Retinal pigment epithelial cell (primary cell): ENCODE data around the gene MAPKAP1.

Experiments used
- DNase-seq: peaks from one replicate; pipeline ENCODE4 v3.0.0-alpha.2; 2010; ENCODE audit warnings: low read depth
- H3K4me3 ChIP-seq: 2 replicates; pipeline ENCODE4 v1.5.1; 2011; ENCODE audit warnings: mild to moderate bottlenecking, low read length, control low read depth, moderate library complexity
- CTCF ChIP-seq: conservative IDR thresholded peaks from 2 replicates; pipeline ENCODE4 v1.5.1; 2011; ENCODE audit warnings: low read depth, low read length, control low read depth, inconsistent platforms

Gene MAPKAP1

GRCh38 chr9:125749951-125750626 is 43.1 kb upstream of the MAPKAP1 start:
- no peak for TF ChIP-seq CTCF
- DNase-seq = no peak
- H3K4me3 ChIP-seq = peak overlapping the region; percentile 87

- H3K4me3 ChIP-seq = peak overlapping the region; percentile 87
Measured at GRCh38 chr9:125749287-125749935, 42.4 kb upstream of the MAPKAP1 start.

GRCh38 chr9:125748446-125749099 is 41.6 kb upstream of the MAPKAP1 start:
- DNase-seq = no peak
- TF ChIP-seq CTCF = no peak
- peak overlapping the region; percentile 87 for H3K4me3 ChIP-seq

More at GRCh38 chr9:125749287-125749935, 42.4 kb upstream of the MAPKAP1 start:
- no peak for TF ChIP-seq CTCF
- DNase-seq = no peak

- no peak for DNase-seq
Measured at GRCh38 chr9:125747765-125748445, 40.9 kb upstream of the MAPKAP1 start.

GRCh38 chr9:125747053-125747764 is 40.2 kb upstream of the MAPKAP1 start, which contains the start of gene PBX3:
Gene PBX3 (plus strand): TSS chr9:125747373.
- H3K4me3 ChIP-seq = peak within 1 kb of the TSS; percentile 87
- TF ChIP-seq CTCF = no peak
- no peak for DNase-seq

More at GRCh38 chr9:125747765-125748445, 40.9 kb upstream of the MAPKAP1 start:
- H3K4me3 ChIP-seq = peak overlapping the region; percentile 87
- TF ChIP-seq CTCF = no peak

- TF ChIP-seq CTCF = no peak
- no peak for DNase-seq
- H3K4me3 ChIP-seq = no peak overlapping the region
Measured at GRCh38 chr9:125746774-125747052, 39.7 kb upstream of the MAPKAP1 start.
